Ovary (tissue), 9 donors: Measurements from ENCODE around the gene C12orf76. TPM values are rescaled to one million over a fixed set of nuclear protein-coding genes. Genes with fewer than 3 reads are reported as not detected.
"Not testable (repeated sequence)": the region's sequence is repeated elsewhere in the genome, so short reads cannot be mapped to it uniquely, and the experiment has no call there.

Experiments
- DNase-seq, 5 donors: peaks; one replicate each; pipeline ENCODE4 v3.0.0-alpha.2; 2019 to 2020
- H3K27ac ChIP-seq, 2 donors: fragments of 200-600 bp; one replicate each; pipeline versions ENCODE4 v1.5.1 to v1.8.0; 2019 to 2022
- H3K27me3 ChIP-seq: fragments of 200-600 bp; one replicate; pipeline ENCODE4 v1.8.0; 2022
- H3K36me3 ChIP-seq: fragments of 200-600 bp; sonication (generic); one replicate; pipeline ENCODE4 v1.5.1; 2019
- H3K4me1 ChIP-seq: one replicate; pipeline ENCODE4 v1.8.1; 2013; ENCODE audit warnings: mild to moderate bottlenecking, moderate library complexity; ENCODE audit not compliant: insufficient read depth
- H3K4me3 ChIP-seq: fragments of 200-600 bp; sonication (generic); one replicate; pipeline ENCODE4 v1.5.1; 2017
- H3K9me3 ChIP-seq, 2 donors: fragments of 200-600 bp in 1 of 2; sonication (generic) in 1 of 2; one replicate each; pipeline versions ENCODE4 v1.5.1 to v1.8.1; 2013 to 2019; ENCODE audit warnings: mild to moderate bottlenecking in 1 of 2, moderate library complexity in 1 of 2
- EP300 ChIP-seq: sonication (generic); formaldehyde crosslinking; IDR thresholded peaks from one replicate; pipeline ENCODE4 v1.6.1; 2017; ENCODE audit warnings: antibody characterized with exemption
- POLR2A ChIP-seq: fragments of 450-650 bp; IDR thresholded peaks from one replicate; pipeline ENCODE4 v1.6.1; 2017; ENCODE audit warnings: antibody characterized with exemption, mild to moderate bottlenecking, moderate library complexity
- WGBS, 3 donors: extraction: QIAGEN DNeasy Blood & Tissue Kit in 1 of 3; methylation state at CpG; one replicate each; pipeline versions ENCODE4 v1.1.5 to v1.1.7; 2013 to 2017; 5-methylcytosine and 5-hydroxymethylcytosine counted together
- intact Hi-C, 4 donors: fragments of 100-400 bp; cut with DNase I; formaldehyde crosslinking; loops; one replicate each; pipeline versions ENCODE4 v1.11.0 to v1.15.1; 2022 to 2023
- polyA plus RNA-seq, 2 donors: library from polyadenylated mRNA; stranded (reverse); fragments of 200-250 nt in 1 of 2; fragments of 350-450 nt in 1 of 2; fragmentation: Illumina TruSeq in 1 of 2; extraction: RNeasy Lipid Tissue Mini Kit (QIAGEN cat#74804) in 1 of 2; gene quantifications; one replicate each; pipeline ENCODE4 v1.2.3, GENCODE V29; 2013 to 2014
- total RNA-seq, 7 donors: library from RNA; depleted of rRNA in 2 of 7; stranded (reverse); fragments of >200 nt in 2 of 7; fragmentation: NEBNext Ultra II Directional in 3 of 7; extraction: Animal tissue kit (Norgen Biotek cat#: 25700) in 3 of 7; gene quantifications; one replicate each; pipeline versions ENCODE4 v1.1.0 to v1.2.4, GENCODE V29; 2016 to 2023
- TF ChIP-seq, protein P1 (sequence below), 3 donors: fragments of 450-650 bp in 2 of 3; fragments of 200-600 bp in 1 of 3; IDR thresholded peaks; one replicate each; pipeline versions ENCODE4 v1.5.1 to v1.8.0; 2016 to 2022; ENCODE audit warnings: antibody characterized with exemption in 3 of 3, mild to moderate bottlenecking in 1 of 3
- donor health status: DM: no; HTN: no; CAD: no; lungs with moderate emphysema.
- donor health status: DM: no; HTN: no; CAD: no.
- donor health status: Bipolar disorder and iron deficiency.
- donor health status: DM: yes; HTN: yes; CAD: no.
- donor health status: DM: no; HTN: no; CAD: no.
- donor health status: DM: yes; HTN: yes; CAD: no.

The C12orf76 gene
- total and polyA plus RNA-seq, 9 donors: 11.6 to 24.9 (median 15.7) TPM

DNA sequence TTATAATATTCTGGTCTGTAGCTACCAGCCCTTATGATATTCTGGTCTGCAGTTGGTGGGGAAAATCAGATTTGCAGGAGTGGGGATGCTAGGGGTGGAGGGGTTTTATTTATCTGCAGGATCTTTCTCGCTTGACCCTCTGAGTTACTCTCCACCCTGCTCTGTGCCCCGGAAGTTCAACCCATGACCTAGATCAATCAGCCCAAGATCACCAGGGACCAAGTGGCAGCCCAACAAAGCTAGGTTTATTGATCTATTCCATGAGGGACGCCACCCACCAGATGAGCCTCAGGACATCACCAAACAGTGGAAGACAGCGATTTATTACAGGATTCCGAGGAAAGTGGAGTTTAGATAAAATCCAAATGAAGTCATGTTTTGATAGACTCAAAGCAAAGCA, 25.8 kb upstream of the C12orf76 start:
- no peaks in the 10 kb centered on the region for H3K36me3 ChIP-seq
- TF ChIP-seq, protein P1, sequence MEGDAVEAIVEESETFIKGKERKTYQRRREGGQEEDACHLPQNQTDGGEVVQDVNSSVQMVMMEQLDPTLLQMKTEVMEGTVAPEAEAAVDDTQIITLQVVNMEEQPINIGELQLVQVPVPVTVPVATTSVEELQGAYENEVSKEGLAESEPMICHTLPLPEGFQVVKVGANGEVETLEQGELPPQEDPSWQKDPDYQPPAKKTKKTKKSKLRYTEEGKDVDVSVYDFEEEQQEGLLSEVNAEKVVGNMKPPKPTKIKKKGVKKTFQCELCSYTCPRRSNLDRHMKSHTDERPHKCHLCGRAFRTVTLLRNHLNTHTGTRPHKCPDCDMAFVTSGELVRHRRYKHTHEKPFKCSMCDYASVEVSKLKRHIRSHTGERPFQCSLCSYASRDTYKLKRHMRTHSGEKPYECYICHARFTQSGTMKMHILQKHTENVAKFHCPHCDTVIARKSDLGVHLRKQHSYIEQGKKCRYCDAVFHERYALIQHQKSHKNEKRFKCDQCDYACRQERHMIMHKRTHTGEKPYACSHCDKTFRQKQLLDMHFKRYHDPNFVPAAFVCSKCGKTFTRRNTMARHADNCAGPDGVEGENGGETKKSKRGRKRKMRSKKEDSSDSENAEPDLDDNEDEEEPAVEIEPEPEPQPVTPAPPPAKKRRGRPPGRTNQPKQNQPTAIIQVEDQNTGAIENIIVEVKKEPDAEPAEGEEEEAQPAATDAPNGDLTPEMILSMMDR (IDR thresholded peaks at IDR 0.05): no peak
- no peak for TF ChIP-seq EP300
- H3K9me3 ChIP-seq: no peaks in the 10 kb centered on the region
- 82 to 84% (median 83%) methylated on average over 5 of the region's 5 CpGs for WGBS, 3 donors
- H3K4me3 ChIP-seq: no peak overlapping the region
- H3K4me1 ChIP-seq: peaks cover 2% of the 10 kb centered on the region
- H3K27ac ChIP-seq: no peak overlapping the region
- intact Hi-C loops: no loop called here
- DNase-seq: no peak
- no peaks in the 10 kb centered on the region for H3K27me3 ChIP-seq

DNA sequence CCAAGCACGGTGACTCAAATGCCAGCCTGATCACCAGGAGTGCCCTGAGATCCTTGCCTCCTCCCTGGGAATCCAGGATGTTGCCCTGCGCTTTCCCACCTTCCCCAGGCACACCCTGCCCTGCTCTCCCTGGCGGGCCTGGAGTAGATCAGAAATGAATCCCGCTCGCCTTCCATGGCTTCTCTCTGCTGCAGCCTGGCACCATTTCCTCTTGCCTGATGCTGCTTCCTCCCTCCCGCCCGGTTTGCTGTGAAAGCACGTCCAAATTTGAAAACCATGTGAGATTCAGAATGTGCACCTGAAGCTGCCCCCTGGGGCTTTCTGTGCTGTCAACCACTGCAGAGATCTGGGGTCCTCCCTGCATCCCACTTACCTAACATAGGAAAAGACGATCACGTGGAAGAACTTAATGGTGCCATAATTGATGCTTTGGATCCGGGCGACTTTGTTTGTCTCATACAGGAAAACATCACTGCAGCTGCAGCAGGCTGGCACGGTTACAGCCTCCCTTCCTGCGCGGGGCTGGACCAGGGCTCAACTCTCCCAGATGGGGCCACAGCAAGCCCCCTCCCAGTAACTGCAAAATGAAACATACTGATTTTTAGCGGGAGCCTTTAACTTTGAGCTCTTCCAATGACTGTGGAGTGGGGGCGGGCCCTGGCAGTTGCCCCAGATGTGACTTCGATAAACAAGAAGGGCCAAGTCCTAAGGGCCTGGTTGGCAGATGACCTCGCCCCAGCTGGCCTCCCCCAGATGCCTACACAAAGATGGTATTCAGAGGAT, 24.9 kb upstream of the C12orf76 start:
- Histone ChIP-seq H3K4me1 (peaks cover 2% of the 10 kb centered on the region), H3K27ac (no peak overlapping the region), H3K27me3 (no peaks in the 10 kb centered on the region), H3K36me3 (no peaks in the 10 kb centered on the region), H3K4me3 (peak overlapping the region; percentile 32), H3K9me3 (no peaks in the 10 kb centered on the region)
- WGBS, 3 donors: 9 to 26% (median 11%) methylated on average over 19 of the region's 19 CpGs
- TF ChIP-seq EP300: no peak
- TF ChIP-seq, protein P1 (IDR thresholded peaks at IDR 0.05): no peak
- no peak for TF ChIP-seq POLR2A
- no peak for DNase-seq
- intact Hi-C loops: no loop called here

DNA sequence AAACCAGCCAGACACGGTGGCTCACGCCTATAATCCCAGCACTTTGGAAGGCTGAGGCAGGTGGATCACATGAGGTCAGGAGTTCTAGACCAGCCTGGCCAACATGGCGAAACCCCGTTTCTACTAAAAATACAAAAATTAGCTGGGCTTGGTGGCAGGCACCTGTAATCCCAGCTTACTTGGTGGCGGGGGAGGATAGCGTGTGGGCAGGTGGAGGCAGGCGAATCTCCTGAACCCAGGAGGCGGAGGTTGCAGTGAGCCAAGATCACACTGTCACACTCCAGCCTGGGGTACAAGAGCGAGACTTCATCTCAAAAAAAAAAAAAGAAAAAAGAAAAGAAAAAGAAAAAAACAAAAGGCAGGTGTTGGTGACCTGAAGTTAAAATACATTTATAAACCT, 24.3 kb upstream of the C12orf76 start:
- intact Hi-C loops, H3K4me3 ChIP-seq, H3K27ac ChIP-seq: not testable (repeated sequence)

DNA sequence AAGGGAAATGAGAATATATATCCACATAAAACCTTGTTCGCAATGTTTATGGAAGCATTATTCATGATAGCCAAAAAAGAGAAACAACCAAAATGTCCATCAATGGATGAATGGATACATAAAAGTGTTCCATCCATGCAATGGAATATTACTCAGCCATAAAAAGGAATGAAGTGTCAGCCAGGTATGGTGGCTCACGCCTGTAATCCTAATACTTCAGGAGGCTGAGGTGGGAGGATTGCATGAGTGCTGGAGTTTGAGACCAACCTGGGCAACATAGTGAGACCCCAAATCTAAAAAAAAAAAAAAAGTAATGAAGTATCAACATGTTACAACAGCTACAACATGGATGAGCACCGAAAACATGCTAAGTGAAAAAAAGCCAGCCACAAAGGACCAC, 23.6 kb upstream of the C12orf76 start:
- no peaks in the 10 kb centered on the region for H3K9me3 ChIP-seq
- no peak overlapping the region for H3K4me3 ChIP-seq
- no peaks in the 10 kb centered on the region for H3K36me3 ChIP-seq
- peaks cover 2% of the 10 kb centered on the region for H3K4me1 ChIP-seq
- intact Hi-C loops: no loop called here
- no peak for DNase-seq
- 93 to 97% (median 94%) methylated on average over 3 of the region's 3 CpGs for WGBS, 3 donors
- TF ChIP-seq POLR2A: no peak
- TF ChIP-seq EP300: no peak
- TF ChIP-seq, protein P1 (IDR thresholded peaks at IDR 0.05): no peak
- no peak overlapping the region for H3K27ac ChIP-seq
- no peaks in the 10 kb centered on the region for H3K27me3 ChIP-seq

More for the DNA sequence above, 24.3 kb upstream of the C12orf76 start:
- not testable (repeated sequence) for H3K36me3 ChIP-seq, DNase-seq, H3K9me3 ChIP-seq, H3K4me1 ChIP-seq, H3K27me3 ChIP-seq
- 61 to 77% (median 67%) methylated on average over 9 of the region's 9 CpGs for WGBS, 3 donors

DNA sequence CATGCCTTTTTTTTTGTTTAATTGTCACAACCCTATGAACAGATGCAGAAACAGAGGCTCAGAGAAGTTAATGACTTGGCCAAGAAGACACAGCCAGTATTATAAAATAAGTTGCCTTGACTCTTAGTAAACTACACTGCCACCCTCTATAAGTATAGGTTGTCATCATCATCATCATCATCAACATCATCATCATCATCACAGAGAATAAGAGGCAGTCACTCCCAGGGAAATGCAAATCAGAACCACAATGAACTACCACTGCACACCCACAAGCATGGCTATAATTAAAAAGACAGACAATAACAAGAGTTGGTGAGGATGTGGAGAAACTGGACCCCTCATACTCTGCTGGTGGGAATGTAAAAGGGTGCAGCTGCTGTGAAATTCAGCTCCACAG, 23.2 kb upstream of the C12orf76 start:
- H3K4me3 ChIP-seq: no peak overlapping the region
- peaks cover 2% of the 10 kb centered on the region for H3K4me1 ChIP-seq
- no peak for DNase-seq
- H3K27ac ChIP-seq: no peak overlapping the region
- TF ChIP-seq, protein P1 (IDR thresholded peaks at IDR 0.05): no peak
- TF ChIP-seq POLR2A (no peak), EP300 (no peak)
- no peaks in the 10 kb centered on the region for H3K36me3 ChIP-seq
- H3K9me3 ChIP-seq: no peaks in the 10 kb centered on the region
- intact Hi-C loops: no loop called here
- no peaks in the 10 kb centered on the region for H3K27me3 ChIP-seq
